HepG2 (cell line): ENCODE data around the gene CPNE4. TPM values are rescaled to one million over a fixed set of nuclear protein-coding genes. Genes with fewer than 3 reads are reported as not detected.

Source experiments
- HDAC6 ChIP-seq: fragments of 200-600 bp; sonication (generic); IDR thresholded peaks from 2 replicates; pipeline ENCODE4 v1.7.0; 2017; ENCODE audit warnings: mild to moderate bottlenecking, antibody characterized with exemption, low read length, low read depth
- ISX ChIP-seq: sonication (generic); formaldehyde crosslinking; conservative IDR thresholded peaks from 2 replicates; pipeline ENCODE4 v1.5.0; 2020; ENCODE audit warnings: missing genetic modification reagents
- NFATC3 ChIP-seq: sonication (generic); formaldehyde crosslinking; IDR thresholded peaks from 2 replicates; pipeline ENCODE4 v1.5.1; 2020; ENCODE audit warnings: mild to moderate bottlenecking, missing genetic modification reagents
- NPAS2 ChIP-seq: sonication (generic); formaldehyde crosslinking; IDR thresholded peaks from 2 replicates; pipeline ENCODE4 v1.8.0; 2022; ENCODE audit warnings: mild to moderate bottlenecking, missing genetic modification reagents, borderline replicate concordance
- PCBP2 ChIP-seq: fragments of 200-400 bp; formaldehyde crosslinking; optimal IDR thresholded peaks from 2 replicates; pipeline ENCODE3; 2018; ENCODE audit warnings: low read length, low read depth; ENCODE audit not compliant: poor library complexity, severe bottlenecking
- PHF20 ChIP-seq: sonication (generic); formaldehyde crosslinking; IDR thresholded peaks from 2 replicates; pipeline ENCODE4 v1.5.0; 2020; ENCODE audit warnings: mild to moderate bottlenecking, missing genetic modification reagents
- RARA ChIP-seq: IDR thresholded peaks from 2 replicates; pipeline ENCODE4 v1.6.1; 2016; ENCODE audit warnings: missing genetic modification reagents, missing compliant biosample characterization
- TRIM24 ChIP-seq: sonication (generic); formaldehyde crosslinking; IDR thresholded peaks from 2 replicates; pipeline ENCODE4 v1.8.0; 2022; ENCODE audit warnings: mild to moderate bottlenecking, missing genetic modification reagents
- ZBTB1 ChIP-seq: sonication (generic); formaldehyde crosslinking; IDR thresholded peaks from 2 replicates; pipeline ENCODE4 v1.4.0; 2020; ENCODE audit warnings: missing genetic modification reagents, borderline replicate concordance
- ZBTB38 ChIP-seq: sonication (generic); formaldehyde crosslinking; IDR thresholded peaks from 2 replicates; pipeline ENCODE4 v1.5.1; 2020; ENCODE audit warnings: mild to moderate bottlenecking, missing genetic modification reagents
- ZNF891 ChIP-seq: sonication (generic); formaldehyde crosslinking; IDR thresholded peaks from 2 replicates; pipeline ENCODE4 v1.5.0; 2020; ENCODE audit warnings: mild to moderate bottlenecking, missing genetic modification reagents
- polyA plus RNA-seq, 8 experiments: library from polyadenylated mRNA; depleted of rRNA in 3 of 8; stranded (reverse) in 7 of 8; unstranded in 1 of 8; fragments of >200 nt; fragmentation: Illumina TruSeq in 4 of 8; extraction: Trizol in 4 of 8; gene quantifications; 2 replicates each; pipeline versions ENCODE4 v1.2.1 to v1.2.3, GENCODE V29; 2011 to 2016; ENCODE audit warnings: low read depth in 4 of 8, missing spikeins in 1 of 8, mixed read lengths in 1 of 8; ENCODE audit not compliant: insufficient read depth in 1 of 8
- total RNA-seq, 5 experiments: library from RNA; depleted of rRNA; stranded (reverse); fragments of >200 nt; fragmentation: Illumina TruSeq; extraction: Trizol; gene quantifications; 2 replicates each; pipeline ENCODE4 v1.2.3, GENCODE V29; 2016; ENCODE audit warnings: low read depth in 1 of 5
- TF ChIP-seq, protein P1 (sequence below): IDR thresholded peaks from 2 replicates; pipeline ENCODE4 v1.6.1; 2016; ENCODE audit warnings: missing compliant biosample characterization, missing genetic modification reagents, borderline replicate concordance
- TF ChIP-seq, protein P2 (sequence below): sonication (generic); formaldehyde crosslinking; IDR thresholded peaks from 2 replicates; pipeline ENCODE4 v1.8.0; 2022; ENCODE audit warnings: missing genetic modification reagents, mild to moderate bottlenecking, moderate library complexity, borderline replicate concordance
- TF ChIP-seq, protein P3 (sequence below): sonication (generic); formaldehyde crosslinking; IDR thresholded peaks from 2 replicates; pipeline ENCODE4 v1.8.1; 2023; ENCODE audit warnings: mild to moderate bottlenecking, missing genetic modification reagents, borderline replicate concordance
- TF ChIP-seq, protein P4 (sequence below): sonication (generic); formaldehyde crosslinking; IDR thresholded peaks from 2 replicates; pipeline ENCODE4 v1.4.0; 2020; ENCODE audit warnings: missing genetic modification reagents
- TF ChIP-seq, protein P5 (sequence below): sonication (generic); formaldehyde crosslinking; IDR thresholded peaks from 2 replicates; pipeline ENCODE4 v1.5.0; 2020; ENCODE audit warnings: missing genetic modification reagents, mild to moderate bottlenecking, borderline replicate concordance

CPNE4 gene
- total and polyA plus RNA-seq, 2 of the 13 experiments (the other 11 are each of a cell fraction or from before 2014, with no cell fraction given) = not detected

DNA sequence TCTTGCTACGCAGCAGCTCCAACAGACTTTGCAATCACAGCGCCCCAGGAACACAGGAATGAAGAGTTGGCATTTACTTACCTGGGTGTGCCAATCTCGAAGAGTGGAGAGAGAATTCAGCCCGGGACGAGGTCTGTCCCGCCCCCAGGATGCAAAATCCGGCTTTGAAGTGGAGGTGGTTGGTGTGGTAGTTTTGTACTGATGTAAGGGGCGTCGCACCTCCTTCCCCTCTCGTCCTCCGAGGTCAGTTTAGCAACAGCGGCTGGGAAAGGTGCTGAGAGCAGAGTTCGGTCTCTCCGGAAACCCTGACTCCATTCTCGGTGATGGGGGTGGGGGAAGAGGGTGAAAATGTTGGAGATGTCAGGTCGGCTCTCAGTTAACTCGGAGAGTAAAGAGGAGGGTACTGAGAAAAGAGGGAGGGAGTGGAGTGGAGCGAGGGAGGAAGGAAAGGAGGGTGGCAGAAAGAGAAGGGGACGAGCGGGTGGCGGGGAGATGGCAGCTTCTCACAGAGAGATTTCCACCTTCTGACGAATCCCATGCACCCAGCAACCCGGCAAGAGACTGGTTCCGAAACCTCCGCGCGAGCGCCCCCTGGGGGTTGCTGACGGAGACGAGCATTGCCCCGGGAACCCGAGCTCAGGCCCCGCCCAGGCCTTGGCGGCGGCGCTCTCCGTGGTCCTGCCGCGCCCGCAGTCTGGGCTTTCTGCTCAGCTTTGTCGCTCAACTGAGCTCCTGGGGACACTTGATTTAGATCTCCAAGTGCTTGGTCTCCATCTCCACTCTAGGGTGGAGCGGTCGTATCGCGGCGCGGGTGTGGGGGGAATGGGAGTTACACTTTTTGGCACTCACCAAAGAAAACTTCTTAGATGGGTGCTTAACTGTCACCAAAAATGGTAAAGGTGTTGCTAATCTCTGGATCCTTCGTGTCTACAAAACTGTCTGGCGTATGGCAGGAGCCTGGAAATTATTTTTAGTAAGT lies at the start of gene CPNE4 (continued):
- TF ChIP-seq ZBTB1 (CRISPR knock-in tag) = no peak; the same call in 1 of the 2 replicates
- TF ChIP-seq TRIM24 (CRISPR knock-in tag) = no peak
- TF ChIP-seq, protein P1, sequence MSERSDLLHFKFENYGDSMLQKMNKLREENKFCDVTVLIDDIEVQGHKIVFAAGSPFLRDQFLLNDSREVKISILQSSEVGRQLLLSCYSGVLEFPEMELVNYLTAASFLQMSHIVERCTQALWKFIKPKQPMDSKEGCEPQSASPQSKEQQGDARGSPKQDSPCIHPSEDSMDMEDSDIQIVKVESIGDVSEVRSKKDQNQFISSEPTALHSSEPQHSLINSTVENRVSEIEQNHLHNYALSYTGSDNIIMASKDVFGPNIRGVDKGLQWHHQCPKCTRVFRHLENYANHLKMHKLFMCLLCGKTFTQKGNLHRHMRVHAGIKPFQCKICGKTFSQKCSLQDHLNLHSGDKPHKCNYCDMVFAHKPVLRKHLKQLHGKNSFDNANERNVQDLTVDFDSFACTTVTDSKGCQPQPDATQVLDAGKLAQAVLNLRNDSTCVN (CRISPR knock-in tag) = peak; percentile 80; the same call in 1 of the 2 replicates
- TF ChIP-seq, protein P2, sequence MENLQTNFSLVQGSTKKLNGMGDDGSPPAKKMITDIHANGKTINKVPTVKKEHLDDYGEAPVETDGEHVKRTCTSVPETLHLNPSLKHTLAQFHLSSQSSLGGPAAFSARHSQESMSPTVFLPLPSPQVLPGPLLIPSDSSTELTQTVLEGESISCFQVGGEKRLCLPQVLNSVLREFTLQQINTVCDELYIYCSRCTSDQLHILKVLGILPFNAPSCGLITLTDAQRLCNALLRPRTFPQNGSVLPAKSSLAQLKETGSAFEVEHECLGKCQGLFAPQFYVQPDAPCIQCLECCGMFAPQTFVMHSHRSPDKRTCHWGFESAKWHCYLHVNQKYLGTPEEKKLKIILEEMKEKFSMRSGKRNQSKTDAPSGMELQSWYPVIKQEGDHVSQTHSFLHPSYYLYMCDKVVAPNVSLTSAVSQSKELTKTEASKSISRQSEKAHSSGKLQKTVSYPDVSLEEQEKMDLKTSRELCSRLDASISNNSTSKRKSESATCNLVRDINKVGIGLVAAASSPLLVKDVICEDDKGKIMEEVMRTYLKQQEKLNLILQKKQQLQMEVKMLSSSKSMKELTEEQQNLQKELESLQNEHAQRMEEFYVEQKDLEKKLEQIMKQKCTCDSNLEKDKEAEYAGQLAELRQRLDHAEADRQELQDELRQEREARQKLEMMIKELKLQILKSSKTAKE = no peak
- TF ChIP-seq RARA (CRISPR knock-in tag) = peak; percentile 58
- TF ChIP-seq PCBP2 = no peak
- 0 out of 2 replicates have a peak, but pooled peaks have one; percentile 83 for TF ChIP-seq ISX
- TF ChIP-seq, protein P3, sequence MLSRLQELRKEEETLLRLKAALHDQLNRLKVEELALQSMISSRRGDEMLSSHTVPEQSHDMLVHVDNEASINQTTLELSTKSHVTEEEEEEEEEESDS (CRISPR knock-in tag) = 0 out of 2 replicates have a peak, but pooled peaks have one; percentile 59
- no peak for TF ChIP-seq NPAS2 (CRISPR knock-in tag)
- TF ChIP-seq HDAC6 = no peak
- TF ChIP-seq ZNF891 (CRISPR knock-in tag) = peak; percentile 74; the same call in 1 of the 2 replicates
- TF ChIP-seq, protein P4, sequence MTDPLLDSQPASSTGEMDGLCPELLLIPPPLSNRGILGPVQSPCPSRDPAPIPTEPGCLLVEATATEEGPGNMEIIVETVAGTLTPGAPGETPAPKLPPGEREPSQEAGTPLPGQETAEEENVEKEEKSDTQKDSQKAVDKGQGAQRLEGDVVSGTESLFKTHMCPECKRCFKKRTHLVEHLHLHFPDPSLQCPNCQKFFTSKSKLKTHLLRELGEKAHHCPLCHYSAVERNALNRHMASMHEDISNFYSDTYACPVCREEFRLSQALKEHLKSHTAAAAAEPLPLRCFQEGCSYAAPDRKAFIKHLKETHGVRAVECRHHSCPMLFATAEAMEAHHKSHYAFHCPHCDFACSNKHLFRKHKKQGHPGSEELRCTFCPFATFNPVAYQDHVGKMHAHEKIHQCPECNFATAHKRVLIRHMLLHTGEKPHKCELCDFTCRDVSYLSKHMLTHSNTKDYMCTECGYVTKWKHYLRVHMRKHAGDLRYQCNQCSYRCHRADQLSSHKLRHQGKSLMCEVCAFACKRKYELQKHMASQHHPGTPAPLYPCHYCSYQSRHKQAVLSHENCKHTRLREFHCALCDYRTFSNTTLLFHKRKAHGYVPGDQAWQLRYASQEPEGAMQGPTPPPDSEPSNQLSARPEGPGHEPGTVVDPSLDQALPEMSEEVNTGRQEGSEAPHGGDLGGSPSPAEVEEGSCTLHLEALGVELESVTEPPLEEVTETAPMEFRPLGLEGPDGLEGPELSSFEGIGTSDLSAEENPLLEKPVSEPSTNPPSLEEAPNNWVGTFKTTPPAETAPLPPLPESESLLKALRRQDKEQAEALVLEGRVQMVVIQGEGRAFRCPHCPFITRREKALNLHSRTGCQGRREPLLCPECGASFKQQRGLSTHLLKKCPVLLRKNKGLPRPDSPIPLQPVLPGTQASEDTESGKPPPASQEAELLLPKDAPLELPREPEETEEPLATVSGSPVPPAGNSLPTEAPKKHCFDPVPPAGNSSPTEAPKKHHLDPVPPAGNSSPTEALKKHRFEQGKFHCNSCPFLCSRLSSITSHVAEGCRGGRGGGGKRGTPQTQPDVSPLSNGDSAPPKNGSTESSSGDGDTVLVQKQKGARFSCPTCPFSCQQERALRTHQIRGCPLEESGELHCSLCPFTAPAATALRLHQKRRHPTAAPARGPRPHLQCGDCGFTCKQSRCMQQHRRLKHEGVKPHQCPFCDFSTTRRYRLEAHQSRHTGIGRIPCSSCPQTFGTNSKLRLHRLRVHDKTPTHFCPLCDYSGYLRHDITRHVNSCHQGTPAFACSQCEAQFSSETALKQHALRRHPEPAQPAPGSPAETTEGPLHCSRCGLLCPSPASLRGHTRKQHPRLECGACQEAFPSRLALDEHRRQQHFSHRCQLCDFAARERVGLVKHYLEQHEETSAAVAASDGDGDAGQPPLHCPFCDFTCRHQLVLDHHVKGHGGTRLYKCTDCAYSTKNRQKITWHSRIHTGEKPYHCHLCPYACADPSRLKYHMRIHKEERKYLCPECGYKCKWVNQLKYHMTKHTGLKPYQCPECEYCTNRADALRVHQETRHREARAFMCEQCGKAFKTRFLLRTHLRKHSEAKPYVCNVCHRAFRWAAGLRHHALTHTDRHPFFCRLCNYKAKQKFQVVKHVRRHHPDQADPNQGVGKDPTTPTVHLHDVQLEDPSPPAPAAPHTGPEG (CRISPR knock-in tag) = 0 out of 2 replicates have a peak, but pooled peaks have one; percentile 57
- TF ChIP-seq, protein P5, sequence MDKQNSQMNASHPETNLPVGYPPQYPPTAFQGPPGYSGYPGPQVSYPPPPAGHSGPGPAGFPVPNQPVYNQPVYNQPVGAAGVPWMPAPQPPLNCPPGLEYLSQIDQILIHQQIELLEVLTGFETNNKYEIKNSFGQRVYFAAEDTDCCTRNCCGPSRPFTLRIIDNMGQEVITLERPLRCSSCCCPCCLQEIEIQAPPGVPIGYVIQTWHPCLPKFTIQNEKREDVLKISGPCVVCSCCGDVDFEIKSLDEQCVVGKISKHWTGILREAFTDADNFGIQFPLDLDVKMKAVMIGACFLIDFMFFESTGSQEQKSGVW = no peak
- peak; percentile 50; the same call in 1 of the 2 replicates for TF ChIP-seq ZBTB38
- no peak for TF ChIP-seq NFATC3 (CRISPR knock-in tag)
- TF ChIP-seq PHF20 (CRISPR knock-in tag) = no peak; the same call in 1 of the 2 replicates
